Chondrocyte (in vitro differentiated cells): ENCODE data around the gene LRRC51. TPM values are rescaled to one million over a fixed set of nuclear protein-coding genes. Genes with fewer than 3 reads are reported as not detected.

Experiments
- DNase-seq: peaks from one replicate; pipeline ENCODE4 v3.0.0; 2021; ENCODE audit warnings: mixed read lengths, low spot score
- H3K27ac Mint-ChIP-seq: one replicate; pipeline ENCODE4 v1.8.0; 2021; ENCODE audit warnings: mild to moderate bottlenecking, moderate library complexity, mixed read lengths; ENCODE audit not compliant: unreplicated experiment
- H3K27me3 Mint-ChIP-seq: 2 replicates; pipeline ENCODE4 v1.8.0; 2021; ENCODE audit warnings: low read depth, mixed read lengths
- H3K36me3 Mint-ChIP-seq: 2 replicates; pipeline ENCODE4 v1.8.0; 2021; ENCODE audit warnings: low read depth, mixed read lengths
- H3K4me1 Mint-ChIP-seq: 2 replicates; pipeline ENCODE4 v1.8.0; 2021; ENCODE audit warnings: low read depth, mild to moderate bottlenecking, mixed read lengths
- H3K4me3 Mint-ChIP-seq: one replicate; pipeline ENCODE4 v1.8.0; 2021; ENCODE audit warnings: mild to moderate bottlenecking, moderate library complexity, mixed read lengths; ENCODE audit not compliant: unreplicated experiment
- H3K9me3 Mint-ChIP-seq: 2 replicates; pipeline ENCODE4 v1.8.0; 2021; ENCODE audit warnings: low read depth, mixed read lengths
- total RNA-seq: library from RNA; stranded (reverse); gene quantifications from 3 replicates; pipeline ENCODE4 v1.2.1, GENCODE V29; 2021
- TF ChIP-seq, protein P1 (sequence below): fragments of 200-600 bp; sonication (generic); IDR thresholded peaks from 2 replicates; pipeline ENCODE4 v1.5.0; 2021; ENCODE audit warnings: antibody characterized with exemption, mild to moderate bottlenecking, moderate library complexity

The LRRC51 gene
- total RNA-seq, 1 donor from 2014 or later = 6.0 TPM

GRCh38 chr11:72078477-72078876 is 2.2 kb upstream of the LRRC51 start:
- Mint-ChIP-seq H3K27ac (peak overlapping the region; percentile 93), H3K9me3 (no peaks in the 10 kb centered on the region), H3K27me3 (no peaks in the 10 kb centered on the region), H3K36me3 (no peaks in the 10 kb centered on the region), H3K4me3 (peak overlapping the region; percentile 89), H3K4me1 (peaks cover 30% of the 10 kb centered on the region)
- no peak for DNase-seq
- TF ChIP-seq, protein P1, sequence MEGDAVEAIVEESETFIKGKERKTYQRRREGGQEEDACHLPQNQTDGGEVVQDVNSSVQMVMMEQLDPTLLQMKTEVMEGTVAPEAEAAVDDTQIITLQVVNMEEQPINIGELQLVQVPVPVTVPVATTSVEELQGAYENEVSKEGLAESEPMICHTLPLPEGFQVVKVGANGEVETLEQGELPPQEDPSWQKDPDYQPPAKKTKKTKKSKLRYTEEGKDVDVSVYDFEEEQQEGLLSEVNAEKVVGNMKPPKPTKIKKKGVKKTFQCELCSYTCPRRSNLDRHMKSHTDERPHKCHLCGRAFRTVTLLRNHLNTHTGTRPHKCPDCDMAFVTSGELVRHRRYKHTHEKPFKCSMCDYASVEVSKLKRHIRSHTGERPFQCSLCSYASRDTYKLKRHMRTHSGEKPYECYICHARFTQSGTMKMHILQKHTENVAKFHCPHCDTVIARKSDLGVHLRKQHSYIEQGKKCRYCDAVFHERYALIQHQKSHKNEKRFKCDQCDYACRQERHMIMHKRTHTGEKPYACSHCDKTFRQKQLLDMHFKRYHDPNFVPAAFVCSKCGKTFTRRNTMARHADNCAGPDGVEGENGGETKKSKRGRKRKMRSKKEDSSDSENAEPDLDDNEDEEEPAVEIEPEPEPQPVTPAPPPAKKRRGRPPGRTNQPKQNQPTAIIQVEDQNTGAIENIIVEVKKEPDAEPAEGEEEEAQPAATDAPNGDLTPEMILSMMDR = no peak

GRCh38 chr11:72079819-72080325 is 778 bp upstream of the LRRC51 start:
- peaks cover 29% of the 10 kb centered on the region for H3K4me1 Mint-ChIP-seq
- TF ChIP-seq, protein P1 = no peak
- DNase-seq = no peak
- peak overlapping the region; percentile 89 for H3K4me3 Mint-ChIP-seq
- H3K27me3 Mint-ChIP-seq = no peaks in the 10 kb centered on the region
- H3K9me3 Mint-ChIP-seq = no peaks in the 10 kb centered on the region
- peak overlapping the region; percentile 93 for H3K27ac Mint-ChIP-seq
- no peaks in the 10 kb centered on the region for H3K36me3 Mint-ChIP-seq

- no peak for DNase-seq
- no peaks in the 10 kb centered on the region for H3K36me3 Mint-ChIP-seq
- TF ChIP-seq, protein P1 = no peak
- peaks cover 29% of the 10 kb centered on the region for H3K4me1 Mint-ChIP-seq
- H3K4me3 Mint-ChIP-seq = peak overlapping the region; percentile 89
- H3K9me3 Mint-ChIP-seq = no peaks in the 10 kb centered on the region
- H3K27ac Mint-ChIP-seq = peak overlapping the region; percentile 93
- H3K27me3 Mint-ChIP-seq = no peaks in the 10 kb centered on the region
These were observed 564 bp downstream of the LRRC51 start for GRCh38 chr11:72081184-72081644.

GRCh38 chr11:72081821-72082453 is 1.3 kb downstream of the LRRC51 start:
- Mint-ChIP-seq H3K27ac (peak overlapping the region; percentile 72), H3K36me3 (no peaks in the 10 kb centered on the region), H3K4me3 (peak overlapping the region; percentile 89), H3K27me3 (no peaks in the 10 kb centered on the region), H3K4me1 (peaks cover 29% of the 10 kb centered on the region), H3K9me3 (no peaks in the 10 kb centered on the region)
- DNase-seq = no peak
- TF ChIP-seq, protein P1 = no peak

DNA sequence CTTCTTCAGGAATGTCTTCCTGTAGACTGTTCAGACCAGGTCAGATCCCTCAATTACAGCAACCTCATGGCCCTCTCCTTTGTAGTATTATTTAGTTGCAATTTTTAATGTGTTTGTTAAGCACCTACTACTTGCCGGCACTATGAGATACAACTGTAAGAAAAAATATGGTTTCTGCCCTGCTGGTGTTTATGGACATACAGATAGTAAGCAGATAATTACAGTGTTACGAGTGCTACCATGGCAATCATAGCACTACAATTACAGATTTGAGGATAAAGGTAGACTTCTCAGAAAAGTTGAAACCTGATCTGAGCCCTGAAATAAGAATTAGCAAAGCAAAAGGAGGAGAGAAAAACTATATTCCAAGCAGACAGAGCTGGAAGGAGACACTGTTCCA is 2.8 kb downstream of the LRRC51 start:
- Mint-ChIP-seq H3K9me3 (no peaks in the 10 kb centered on the region), H3K36me3 (no peaks in the 10 kb centered on the region)

More for the DNA sequence above, 2.8 kb downstream of the LRRC51 start:
- Mint-ChIP-seq H3K4me1 (peaks cover 23% of the 10 kb centered on the region), H3K27ac (no peak overlapping the region), H3K4me3 (no peak overlapping the region), H3K27me3 (no peaks in the 10 kb centered on the region)
- TF ChIP-seq, protein P1 = no peak
- no peak for DNase-seq
